GM18867 (cell line): Measurements from ENCODE around the gene ALG12.
A peak's percentile ranks its signal among the peaks of the same experiment; 100 is the strongest.
"Not testable (repeated sequence)": the region's sequence is repeated elsewhere in the genome, so short reads cannot be mapped to it uniquely, and the experiment has no call there.

ENCODE experiments used
- ATAC-seq: cut with Tn5 transposase; IDR thresholded peaks from one replicate; pipeline ENCODE4 v1.9.1; 2021; ENCODE audit warnings: mild to moderate bottlenecking, moderate library complexity; ENCODE audit not compliant: unreplicated experiment

Gene ALG12

DNA sequence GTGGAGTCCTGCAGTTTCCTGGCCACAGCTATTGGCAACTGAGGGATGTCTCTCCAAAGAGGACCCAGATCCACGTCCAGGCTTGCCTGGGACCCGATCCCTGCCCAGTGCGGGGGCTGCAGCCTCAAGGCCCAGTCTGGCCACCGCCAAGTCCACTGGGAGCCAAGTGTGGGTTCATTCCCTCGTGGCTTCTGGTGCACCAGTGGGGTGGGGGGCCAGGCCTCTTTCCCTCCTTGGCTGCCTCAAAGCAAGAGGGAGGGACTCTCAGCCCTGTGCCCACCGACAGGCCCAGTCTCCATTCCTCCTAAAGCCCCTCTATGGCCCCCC is 29.0 kb upstream of the ALG12 start:
- no peak for ATAC-seq

GRCh38 chr22:49946612-49947295 is 28.5 kb upstream of the ALG12 start:
- ATAC-seq, result no peak

DNA sequence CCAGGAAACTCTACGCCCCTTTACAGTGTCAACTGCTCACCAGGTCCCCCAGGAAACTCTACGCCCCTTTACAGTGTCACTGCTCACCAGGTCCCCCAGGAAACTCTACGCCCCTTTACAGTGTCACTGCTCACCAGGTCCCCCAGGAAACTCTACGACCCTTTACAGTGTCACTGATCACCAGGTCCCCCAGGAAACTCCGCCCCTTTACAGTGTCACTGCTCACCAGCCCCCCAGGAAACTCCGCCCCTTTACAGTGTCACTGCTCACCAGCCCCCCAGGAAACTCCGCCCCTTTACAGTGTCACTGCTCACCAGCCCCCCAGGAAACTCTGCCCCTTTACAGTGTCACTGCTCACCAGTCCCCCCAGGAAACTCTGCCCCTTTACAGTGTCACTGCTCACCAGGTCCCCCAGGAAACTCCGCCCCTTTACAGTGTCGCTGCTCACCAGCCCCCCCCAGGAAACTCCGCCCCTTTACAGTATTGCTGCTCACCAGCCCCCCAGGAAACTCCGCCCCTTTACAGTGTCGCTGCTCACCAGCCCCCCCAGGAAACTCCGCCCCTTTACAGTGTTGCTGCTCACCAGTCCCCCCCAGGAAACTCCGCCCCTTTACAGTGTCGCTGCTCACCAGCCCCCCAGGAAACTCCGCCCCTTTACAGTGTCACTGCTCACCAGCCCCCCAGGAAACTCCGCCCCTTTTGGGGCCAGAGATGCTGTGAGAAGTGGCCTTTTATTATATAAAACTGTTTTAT is 27.0 kb upstream of the ALG12 start:
- not testable (repeated sequence) for ATAC-seq

- no peak for ATAC-seq
Measured at GRCh38 chr22:49944399-49944891, 26.2 kb upstream of the ALG12 start.

DNA sequence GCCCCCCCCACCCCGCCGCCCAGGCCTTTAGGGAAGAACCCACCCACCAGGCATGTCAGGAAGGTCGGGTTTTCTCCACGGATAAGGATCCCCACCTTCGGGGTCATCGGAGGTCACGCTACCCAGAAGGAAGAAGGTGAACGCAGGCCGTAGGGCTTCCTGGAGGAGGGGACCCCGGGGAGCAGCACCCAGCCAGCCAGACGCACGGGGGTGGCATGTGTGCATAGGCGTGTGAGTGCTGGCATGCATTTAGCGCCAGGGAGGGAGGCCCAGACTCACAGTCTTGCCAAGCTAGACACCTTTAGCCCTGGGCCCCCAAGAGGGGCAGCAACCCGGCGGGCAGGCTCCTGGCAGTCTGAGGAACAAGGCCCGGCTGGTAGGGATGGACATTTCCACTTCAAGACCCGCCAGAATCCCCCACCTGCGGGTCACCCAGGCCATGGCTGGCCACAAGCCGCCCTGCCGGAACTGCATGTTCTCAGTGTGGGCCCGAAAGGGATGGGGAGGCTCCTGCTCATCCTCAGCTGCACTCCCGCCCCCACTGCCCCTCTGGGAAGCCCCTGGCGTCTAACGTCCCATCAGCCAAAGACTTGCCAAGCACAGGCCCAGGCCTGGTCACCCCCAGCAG is 25.6 kb upstream of the ALG12 start:
- ATAC-seq, result no peak

GRCh38 chr22:49943405-49943765 is 25.1 kb upstream of the ALG12 start:
- ATAC-seq, result no peak

DNA sequence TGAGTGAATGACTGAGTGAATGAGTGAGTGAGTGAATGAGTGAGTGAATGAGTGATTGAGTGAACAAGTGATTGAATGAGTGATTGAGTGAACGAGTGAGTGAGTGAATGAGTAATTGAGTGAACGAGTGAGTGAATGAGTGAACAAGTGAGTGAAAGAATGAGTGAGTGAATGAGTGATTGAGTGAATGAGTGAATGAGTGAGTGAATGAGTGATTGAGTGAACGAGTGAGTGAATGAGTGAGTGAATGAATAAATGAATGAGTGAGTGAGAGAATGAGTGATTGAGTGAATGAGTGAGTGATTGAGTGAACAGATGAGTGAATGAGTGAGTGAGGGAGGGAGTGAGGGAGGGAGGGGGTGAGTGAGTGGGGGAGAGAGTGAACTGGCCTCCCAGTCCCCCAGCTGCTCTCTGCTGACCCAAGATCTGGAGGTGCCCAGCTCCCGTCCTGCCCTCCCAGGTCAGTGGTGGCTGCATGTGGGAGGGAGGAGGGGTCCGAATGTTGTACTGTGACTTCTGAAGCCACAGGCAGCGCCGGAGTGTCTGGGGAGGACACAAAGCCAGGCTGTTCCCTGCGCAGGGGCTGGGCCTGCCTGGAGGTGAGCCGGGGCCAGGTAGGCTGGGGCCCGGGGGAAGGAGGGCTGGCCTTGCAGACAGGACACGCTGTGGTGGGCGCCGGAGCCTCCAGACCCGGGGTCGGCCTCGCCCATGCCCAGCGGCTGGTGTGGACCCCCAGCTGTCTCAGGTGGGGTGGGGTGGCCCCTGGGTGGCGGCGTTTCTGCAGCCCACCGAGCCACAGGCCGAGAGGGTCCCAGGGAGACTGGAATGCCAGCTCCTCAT is 24.5 kb upstream of the ALG12 start:
- ATAC-seq, result no peak

DNA sequence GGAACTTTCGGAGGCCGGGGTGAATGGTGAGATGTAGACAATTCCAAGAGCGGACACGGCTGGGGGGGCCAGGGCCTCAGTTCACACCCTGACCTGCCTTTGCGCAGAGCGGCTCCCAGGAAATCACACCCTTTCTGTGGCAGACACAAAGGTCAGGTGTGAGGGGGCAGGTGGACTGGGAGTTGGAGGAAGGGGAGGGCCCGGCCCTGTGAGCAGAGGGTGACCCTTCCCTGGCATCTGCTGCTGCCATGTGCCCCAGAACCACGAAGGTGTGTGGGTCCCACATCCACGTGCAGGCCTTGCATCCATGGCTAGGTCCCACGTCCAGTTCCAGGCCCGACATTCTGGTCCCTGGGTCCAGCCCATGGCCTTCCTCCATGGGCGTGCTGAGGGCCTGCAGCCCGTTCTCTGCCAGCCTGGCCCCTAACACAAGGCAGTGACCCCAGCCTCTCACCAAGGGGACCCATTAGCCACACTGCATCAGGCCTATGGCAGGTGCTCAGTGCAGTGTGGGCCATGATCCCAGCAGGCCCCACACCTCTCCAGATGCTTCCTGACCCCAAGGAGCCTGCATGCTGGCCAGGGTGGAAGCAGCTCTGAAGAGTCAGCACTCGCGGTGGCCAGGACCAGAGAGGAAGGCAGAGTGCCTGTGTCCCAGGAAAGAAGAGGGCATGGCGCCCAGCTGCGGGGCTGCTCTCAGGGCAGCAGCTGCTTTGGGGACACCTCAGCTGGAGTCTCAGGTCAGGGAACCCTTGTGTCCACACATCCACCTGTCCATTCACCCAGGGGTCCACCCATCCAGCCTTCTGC is 23.5 kb upstream of the ALG12 start:
- ATAC-seq, result no peak

DNA sequence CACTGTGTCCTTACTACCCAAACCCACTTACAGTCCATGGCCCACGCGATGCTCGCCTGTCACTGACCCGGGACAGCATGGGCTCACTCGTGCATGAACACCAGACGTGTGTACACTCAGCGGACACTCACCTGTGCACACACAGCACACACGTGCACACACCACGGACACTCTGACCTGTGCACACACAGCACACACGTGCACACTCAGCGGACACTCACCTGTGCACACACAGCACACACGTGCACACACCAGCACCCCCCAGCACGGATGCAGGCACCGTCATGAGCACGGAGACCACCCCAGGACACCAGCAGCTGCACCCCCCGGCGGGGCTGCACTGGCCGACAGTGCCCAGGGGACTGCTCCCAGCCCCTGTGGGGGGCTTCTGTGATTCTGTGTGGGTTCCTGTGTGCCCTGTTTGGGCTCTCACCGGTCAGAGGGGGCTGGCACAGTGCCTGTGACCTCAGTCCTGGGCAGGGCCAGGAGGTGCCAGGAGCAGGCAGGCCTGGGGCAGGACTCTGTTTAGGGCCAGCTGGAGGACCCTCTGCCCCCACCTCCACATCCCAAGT is 20.4 kb upstream of the ALG12 start:
- ATAC-seq, result no peak

DNA sequence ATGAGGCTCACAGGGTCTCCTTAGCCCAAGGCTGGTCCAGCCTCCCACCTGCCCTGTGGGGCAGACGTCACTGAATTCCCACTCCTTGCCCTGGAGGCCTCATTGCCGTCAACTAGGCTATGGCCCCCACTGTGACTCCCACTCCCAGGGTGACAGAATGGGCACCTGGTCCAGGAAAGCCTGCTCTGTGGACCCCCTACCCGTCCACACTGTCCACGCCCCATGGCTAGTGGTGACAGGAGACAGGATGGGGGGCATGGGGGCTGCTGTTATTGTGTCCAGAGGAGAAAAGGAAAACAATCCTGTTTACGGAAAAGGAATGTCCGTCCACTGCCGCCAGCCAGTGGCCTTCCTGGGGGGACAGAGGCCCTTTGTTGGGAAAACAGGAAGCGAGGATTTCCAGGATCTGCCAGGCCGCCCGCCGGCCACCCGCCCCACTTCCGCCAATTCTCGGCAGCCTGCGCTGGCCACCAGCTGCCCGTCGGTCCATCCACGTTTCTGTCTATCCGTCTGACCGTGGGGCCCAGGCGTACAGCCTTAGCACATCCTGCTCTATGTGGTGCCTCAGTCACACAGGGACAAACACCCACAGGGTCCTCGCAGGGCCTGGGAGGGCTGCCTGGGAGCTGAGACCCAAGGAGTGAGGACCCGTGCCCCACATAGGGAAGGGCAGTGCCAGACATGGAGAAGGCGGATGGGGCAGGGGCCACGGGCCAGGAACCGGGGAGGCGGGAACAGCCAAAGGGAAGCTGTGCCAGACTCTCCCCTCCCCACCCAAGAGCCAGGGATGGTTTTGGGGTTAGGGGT is 19.7 kb upstream of the ALG12 start:
- ATAC-seq, result no peak

DNA sequence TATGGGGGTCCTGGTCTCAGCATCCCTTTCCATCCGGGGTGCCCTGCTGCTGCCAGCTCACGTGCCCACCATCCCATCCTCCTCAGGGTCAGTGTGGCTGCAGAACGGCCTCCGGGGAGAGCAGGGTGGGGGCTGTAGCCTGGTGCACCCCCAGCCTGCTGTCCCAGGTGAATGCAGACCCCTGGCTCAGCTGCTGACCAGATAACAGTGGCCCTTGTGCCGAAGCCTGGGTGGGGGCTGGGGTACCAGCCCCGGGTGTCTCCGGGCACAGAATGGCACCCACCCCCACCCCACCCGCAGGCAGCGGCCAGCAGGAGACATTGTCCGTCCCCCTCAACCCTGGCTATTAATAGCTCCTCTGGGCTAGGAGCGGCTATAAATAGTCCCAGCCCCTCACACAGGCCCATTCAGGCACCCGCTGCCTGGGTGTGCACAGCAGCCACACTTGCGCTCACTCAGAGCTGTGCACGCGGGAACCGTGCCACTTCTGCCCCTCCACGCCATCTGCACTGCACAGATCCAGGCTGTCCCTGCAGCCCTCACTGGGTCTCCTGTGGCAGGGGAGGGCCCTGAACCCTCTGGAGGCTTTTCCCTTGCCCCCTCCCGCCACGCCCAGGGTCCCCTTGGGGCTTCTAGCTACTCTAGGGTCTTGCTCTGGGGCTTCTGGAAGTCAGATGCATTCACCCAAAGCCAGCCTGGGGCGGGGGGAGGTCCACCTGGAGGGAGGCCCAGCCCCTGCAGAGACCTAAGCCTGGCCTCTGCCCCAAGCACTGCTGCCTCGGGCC is 18.9 kb upstream of the ALG12 start:
- no peak for ATAC-seq

DNA sequence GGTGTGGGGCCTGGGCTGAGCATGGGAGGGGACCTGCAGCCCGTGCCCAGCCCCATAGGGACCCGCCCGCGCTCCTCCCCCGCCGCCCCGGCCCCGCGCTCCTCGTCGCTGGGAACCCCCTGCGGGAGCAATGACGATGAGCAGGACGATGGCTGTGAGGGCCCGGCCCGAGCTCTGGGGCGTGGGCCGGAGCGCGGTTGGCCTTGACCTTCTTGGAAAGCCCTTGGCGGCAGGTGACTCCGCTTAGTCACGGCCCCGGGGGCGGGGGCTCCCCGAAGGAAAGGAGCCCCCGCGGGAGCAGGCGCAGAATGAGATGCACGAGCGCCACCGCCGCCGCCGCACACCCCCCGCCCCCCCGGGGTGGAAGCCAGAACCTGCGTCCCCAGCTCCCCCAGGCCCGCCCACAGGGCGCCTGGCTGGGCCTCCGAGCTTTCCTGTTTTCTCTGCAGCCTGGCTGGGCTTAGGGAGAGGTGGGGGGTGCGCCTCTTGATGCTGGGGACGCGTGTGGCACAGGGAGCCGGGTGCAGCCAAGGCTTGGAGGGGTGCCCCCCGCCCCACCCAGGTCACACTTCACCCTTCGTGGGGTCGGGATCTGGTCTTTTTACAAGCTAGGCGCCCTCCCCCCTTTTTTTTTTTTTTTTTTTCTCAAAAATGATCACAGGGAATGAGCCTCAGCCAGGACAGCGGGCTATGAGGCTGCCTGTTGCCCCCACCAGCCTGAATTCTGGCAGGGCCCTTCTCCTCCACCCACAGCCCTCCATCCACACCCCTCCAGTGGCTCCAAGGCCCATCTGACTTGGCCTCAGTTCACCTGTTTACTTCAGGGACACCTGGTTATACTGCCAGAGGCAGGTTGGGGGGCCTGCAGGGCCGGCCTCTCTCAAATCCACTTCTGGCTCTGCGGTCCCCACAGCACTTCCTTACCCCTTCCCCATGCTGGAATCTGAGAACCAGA is 18.1 kb upstream of the ALG12 start:
- peak; percentile 47 for ATAC-seq

- no peak for ATAC-seq
Measured at GRCh38 chr22:49935561-49935960, 17.3 kb upstream of the ALG12 start.

- no peak for ATAC-seq
Measured at GRCh38 chr22:49934891-49935557, 16.8 kb upstream of the ALG12 start.

GRCh38 chr22:49934160-49934890 is 16.1 kb upstream of the ALG12 start:
- ATAC-seq, result no peak
